Vagina (tissue), 2 donors: ENCODE measurements around the gene CEP162. TPM values are rescaled to one million over a fixed set of nuclear protein-coding genes. Genes with fewer than 3 reads are reported as not detected.
"Not testable (repeated sequence)": the region's sequence is repeated elsewhere in the genome, so short reads cannot be mapped to it uniquely, and the experiment has no call there.

Source experiments
- DNase-seq, 2 donors: peaks; one replicate each; pipeline ENCODE4 v3.0.0-alpha.2; 2017; ENCODE audit errors: extremely low spot score in 2 of 2
- H3K27ac ChIP-seq: fragments of 200-600 bp; sonication (generic); one replicate; pipeline ENCODE4 v1.5.1; 2019
- H3K27me3 ChIP-seq: fragments of 200-600 bp; sonication (generic); one replicate; pipeline ENCODE4 v1.5.1; 2019
- H3K36me3 ChIP-seq, 2 donors: fragments of 200-600 bp; sonication (generic); one replicate each; pipeline ENCODE4 v1.5.1; 2017 to 2019
- H3K4me1 ChIP-seq: fragments of 200-600 bp; sonication (generic); one replicate; pipeline ENCODE4 v1.5.1; 2019
- H3K4me3 ChIP-seq, 2 donors: fragments of 200-600 bp; sonication (generic); 1 replicate in 1 of 2; 2 replicates in 1 of 2; pipeline ENCODE4 v1.5.1; 2016 to 2019
- H3K9me3 ChIP-seq: fragments of 200-600 bp; sonication (generic); one replicate; pipeline ENCODE4 v1.5.1; 2019
- POLR2A ChIP-seq, 2 donors: fragments of 450-650 bp; IDR thresholded peaks; one replicate each; pipeline ENCODE4 v1.6.1; 2017; ENCODE audit warnings: antibody characterized with exemption in 2 of 2, mild to moderate bottlenecking in 2 of 2, moderate library complexity in 2 of 2
- POLR2AphosphoS5 ChIP-seq, 2 donors: sonication (generic); formaldehyde crosslinking; IDR thresholded peaks; one replicate each; pipeline ENCODE4 v1.9.0; 2017; ENCODE audit warnings: antibody characterized with exemption in 2 of 2, mild to moderate bottlenecking in 2 of 2, low read depth in 1 of 2; ENCODE audit not compliant: insufficient read depth in 1 of 2
- intact Hi-C: fragments of 100-400 bp; cut with DNase I; formaldehyde crosslinking; loops from one replicate; pipeline ENCODE4 v1.15.1; 2023
- total RNA-seq: library from RNA; depleted of rRNA; stranded (reverse); fragments of >200 nt; gene quantifications from one replicate; pipeline ENCODE4 v1.2.3, GENCODE V29; 2016
- TF ChIP-seq, protein P1 (sequence below), 3 experiments: fragments of 450-650 bp in 2 of 3; fragments of 200-600 bp in 1 of 3; sonication (generic) in 1 of 3; IDR thresholded peaks; one replicate each; pipeline ENCODE4 v1.5.1; 2017 to 2019; ENCODE audit warnings: antibody characterized with exemption in 3 of 3, mild to moderate bottlenecking in 2 of 3, moderate library complexity in 2 of 3

Gene CEP162
- total RNA-seq, 1 donor from 2014 or later, result 6.1 TPM

DNA sequence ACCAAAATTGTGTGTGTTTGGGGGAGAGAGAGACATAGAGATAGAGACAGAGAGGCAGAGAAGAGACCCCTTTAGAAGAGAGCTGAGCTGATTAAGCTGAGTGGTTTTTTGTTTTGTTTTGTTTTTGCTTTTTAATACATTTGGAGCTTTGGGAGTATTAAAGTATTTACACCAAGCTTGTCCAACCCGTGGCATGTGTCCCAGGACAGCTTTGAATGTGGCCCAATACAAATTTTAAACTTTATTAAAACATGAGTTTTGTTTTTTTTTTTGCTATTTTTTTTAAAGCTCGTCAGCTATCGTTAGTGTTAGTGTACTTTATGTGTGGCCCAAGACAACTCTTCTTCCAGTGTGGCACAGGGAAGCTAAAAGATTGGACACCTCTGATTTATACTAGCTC lies 137.9 kb downstream of the CEP162 start:
- no peak for TF ChIP-seq POLR2AphosphoS5 (IDR thresholded peaks at IDR 0.05; ENCODE audit: insufficient read depth in 1 of 2, low read depth in 1 of 2)
- no peak for TF ChIP-seq POLR2A (IDR thresholded peaks at IDR 0.05)
- TF ChIP-seq, protein P1, sequence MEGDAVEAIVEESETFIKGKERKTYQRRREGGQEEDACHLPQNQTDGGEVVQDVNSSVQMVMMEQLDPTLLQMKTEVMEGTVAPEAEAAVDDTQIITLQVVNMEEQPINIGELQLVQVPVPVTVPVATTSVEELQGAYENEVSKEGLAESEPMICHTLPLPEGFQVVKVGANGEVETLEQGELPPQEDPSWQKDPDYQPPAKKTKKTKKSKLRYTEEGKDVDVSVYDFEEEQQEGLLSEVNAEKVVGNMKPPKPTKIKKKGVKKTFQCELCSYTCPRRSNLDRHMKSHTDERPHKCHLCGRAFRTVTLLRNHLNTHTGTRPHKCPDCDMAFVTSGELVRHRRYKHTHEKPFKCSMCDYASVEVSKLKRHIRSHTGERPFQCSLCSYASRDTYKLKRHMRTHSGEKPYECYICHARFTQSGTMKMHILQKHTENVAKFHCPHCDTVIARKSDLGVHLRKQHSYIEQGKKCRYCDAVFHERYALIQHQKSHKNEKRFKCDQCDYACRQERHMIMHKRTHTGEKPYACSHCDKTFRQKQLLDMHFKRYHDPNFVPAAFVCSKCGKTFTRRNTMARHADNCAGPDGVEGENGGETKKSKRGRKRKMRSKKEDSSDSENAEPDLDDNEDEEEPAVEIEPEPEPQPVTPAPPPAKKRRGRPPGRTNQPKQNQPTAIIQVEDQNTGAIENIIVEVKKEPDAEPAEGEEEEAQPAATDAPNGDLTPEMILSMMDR (IDR thresholded peaks at IDR 0.05), result no peak

DNA sequence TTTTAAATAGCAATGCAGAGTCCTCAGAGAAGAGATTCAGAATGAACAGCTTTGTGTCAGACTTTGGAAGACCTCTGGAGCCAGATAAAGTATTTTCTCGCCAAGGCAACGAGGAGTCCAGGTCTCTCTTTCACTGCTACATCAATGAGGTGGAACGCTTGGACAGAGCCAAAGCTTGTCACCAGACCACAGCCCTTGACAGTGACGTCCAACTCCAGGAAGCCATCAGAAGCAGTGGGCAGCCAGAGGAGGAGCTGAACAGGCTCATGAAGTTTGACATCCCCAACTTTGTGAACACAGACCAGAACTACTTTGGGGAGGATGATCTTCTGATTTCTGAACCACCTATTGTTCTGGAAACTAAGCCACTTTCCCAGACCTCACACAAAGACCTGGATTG lies 138.4 kb downstream of the CEP162 start:
- intact Hi-C loops, result no loop called here
- no peak for DNase-seq

More for the DNA sequence above, 137.9 kb downstream of the CEP162 start:
- Histone ChIP-seq H3K4me1 (no peaks in the 10 kb centered on the region), H3K27me3 (no peaks in the 10 kb centered on the region), H3K36me3 (no peaks in the 10 kb centered on the region), H3K9me3 (no peaks in the 10 kb centered on the region), H3K4me3 (no peak overlapping the region), H3K27ac (no peak overlapping the region)
- no peak for DNase-seq
- intact Hi-C loops, result no loop called here

DNA sequence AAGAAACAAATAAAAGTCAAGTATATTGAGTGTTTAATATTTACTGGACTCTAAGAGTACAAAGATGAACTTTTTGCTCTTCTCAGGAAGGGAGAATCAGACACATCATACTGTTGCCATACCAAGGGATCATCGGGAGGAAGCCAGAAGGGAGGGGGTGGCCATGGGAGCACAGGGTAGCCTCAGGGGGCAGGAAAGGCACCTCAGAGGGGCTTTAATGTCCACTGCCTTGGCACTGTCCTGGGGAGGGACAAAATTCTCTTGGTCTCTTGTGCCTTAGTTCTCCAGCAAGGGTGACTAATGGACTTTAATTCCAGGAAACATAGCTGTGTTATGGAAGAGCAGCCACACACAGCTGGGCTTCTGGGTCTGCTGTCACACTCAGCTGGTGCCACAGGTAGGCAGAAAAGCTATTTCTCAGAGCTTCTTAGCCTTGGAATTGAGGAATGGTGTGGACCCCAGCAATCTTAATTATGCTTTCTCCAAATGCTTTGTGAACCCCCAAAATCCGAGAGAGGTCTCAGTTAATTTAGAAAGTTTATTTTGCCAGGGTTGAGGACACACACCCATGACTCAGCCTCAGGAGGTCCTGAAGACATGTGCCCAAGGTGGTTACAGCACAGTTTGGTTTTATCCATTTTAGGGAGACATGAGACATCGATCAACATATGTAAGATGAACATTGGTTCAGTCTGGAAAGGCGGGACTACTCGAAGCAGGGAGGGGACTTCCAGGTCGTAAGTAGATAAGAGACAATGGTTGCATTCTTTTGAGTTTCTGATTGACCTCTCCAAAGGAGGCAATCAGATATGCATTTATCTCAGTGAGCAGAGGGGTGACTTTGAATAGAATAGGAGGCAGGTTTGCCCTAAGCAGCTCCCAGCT lies 140.7 kb downstream of the CEP162 start:
- no peaks in the 10 kb centered on the region for H3K9me3 ChIP-seq
- no peaks in the 10 kb centered on the region for H3K36me3 ChIP-seq
- no peak overlapping the region for H3K4me3 ChIP-seq
- no peaks in the 10 kb centered on the region for H3K27me3 ChIP-seq
- TF ChIP-seq POLR2A (IDR thresholded peaks at IDR 0.05) (no peak), POLR2AphosphoS5 (IDR thresholded peaks at IDR 0.05; ENCODE audit: insufficient read depth in 1 of 2, low read depth in 1 of 2) (no peak)
- TF ChIP-seq, protein P1 (IDR thresholded peaks at IDR 0.05), result no peak
- intact Hi-C loops, result no loop called here
- no peaks in the 10 kb centered on the region for H3K4me1 ChIP-seq
- no peak for DNase-seq
- H3K27ac ChIP-seq, result no peak overlapping the region

More for the DNA sequence above, 138.4 kb downstream of the CEP162 start:
- TF ChIP-seq, protein P1 (IDR thresholded peaks at IDR 0.05), result no peak
- TF ChIP-seq POLR2AphosphoS5 (IDR thresholded peaks at IDR 0.05; ENCODE audit: insufficient read depth in 1 of 2, low read depth in 1 of 2), result no peak
- no peak for TF ChIP-seq POLR2A (IDR thresholded peaks at IDR 0.05)
- Histone ChIP-seq H3K27ac (no peak overlapping the region), H3K4me3 (no peak overlapping the region), H3K9me3 (no peaks in the 10 kb centered on the region), H3K4me1 (no peaks in the 10 kb centered on the region), H3K27me3 (no peaks in the 10 kb centered on the region), H3K36me3 (no peaks in the 10 kb centered on the region)

DNA sequence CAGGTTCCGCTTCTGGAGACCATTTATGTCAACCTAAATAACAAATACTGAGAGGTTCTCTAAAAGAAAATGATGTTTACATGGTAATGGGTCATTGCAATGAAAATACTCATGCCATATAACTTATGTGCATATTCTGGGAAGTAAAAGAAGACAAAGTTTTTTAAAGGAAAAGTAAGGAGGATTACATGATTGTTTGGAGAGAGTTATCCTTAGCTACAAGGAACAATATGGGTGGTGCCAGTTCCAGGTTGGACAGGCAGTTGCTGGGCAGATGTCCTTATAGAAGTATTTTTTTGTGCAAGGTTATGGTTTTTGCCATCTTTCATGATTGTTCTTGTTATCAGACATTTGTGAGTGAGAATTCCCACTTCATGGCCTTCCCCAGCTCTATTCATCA lies 141.4 kb downstream of the CEP162 start:
- intact Hi-C loops, result no loop called here
- TF ChIP-seq POLR2AphosphoS5 (IDR thresholded peaks at IDR 0.05; ENCODE audit: insufficient read depth in 1 of 2, low read depth in 1 of 2), result no peak
- TF ChIP-seq, protein P1 (IDR thresholded peaks at IDR 0.05), result no peak
- TF ChIP-seq POLR2A (IDR thresholded peaks at IDR 0.05), result no peak
- no peak overlapping the region for H3K4me3 ChIP-seq

DNA sequence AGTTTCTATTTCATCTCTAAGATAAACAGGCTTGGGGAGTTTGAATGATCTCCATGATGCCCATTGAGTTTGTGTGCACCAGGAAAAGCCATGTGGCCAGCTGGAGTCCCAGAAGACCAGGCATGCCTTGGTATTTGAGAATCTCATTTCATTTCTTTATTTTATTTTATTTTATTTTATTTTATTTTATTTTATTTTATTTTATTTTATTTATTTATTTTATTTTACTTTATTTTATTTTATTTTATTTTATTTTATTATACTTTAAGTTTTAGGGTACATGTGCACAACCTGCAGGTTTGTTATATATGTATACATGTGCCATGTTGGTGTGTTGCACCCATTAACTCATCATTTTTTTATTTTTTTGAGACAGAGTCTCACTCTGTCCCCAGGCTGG lies 142.7 kb downstream of the CEP162 start:
- intact Hi-C loops, DNase-seq, H3K36me3 ChIP-seq, H3K27me3 ChIP-seq, H3K4me1 ChIP-seq, H3K27ac ChIP-seq, H3K9me3 ChIP-seq, H3K4me3 ChIP-seq: not testable (repeated sequence)

More for the DNA sequence above, 141.4 kb downstream of the CEP162 start:
- Histone ChIP-seq H3K9me3 (no peaks in the 10 kb centered on the region), H3K36me3 (no peaks in the 10 kb centered on the region), H3K4me1 (no peaks in the 10 kb centered on the region), H3K27ac (no peak overlapping the region), H3K27me3 (no peaks in the 10 kb centered on the region)
- DNase-seq, result no peak
